Heart left ventricle (tissue), 13 donors: ENCODE results near the gene PPP1R1C.

ENCODE experiments used
- POLR2A ChIP-seq, 2 donors: fragments of 450-650 bp; IDR thresholded peaks; one replicate each; pipeline ENCODE4 v1.6.1; 2017; ENCODE audit warnings: antibody characterized with exemption in 2 of 2, mild to moderate bottlenecking in 2 of 2, moderate library complexity in 2 of 2
- TF ChIP-seq, protein P1 (sequence below), 12 donors: fragments of 200-600 bp; sonication (generic) in 4 of 12; IDR thresholded peaks; one replicate each; pipeline versions ENCODE4 v1.5.0 to v1.8.0; 2018 to 2022; ENCODE audit warnings: antibody characterized with exemption in 12 of 12, mild to moderate bottlenecking in 5 of 12
- donor health status: ischemic (EF 13 %, LVEDD 7.1; RV severe dilation, severe dysfunction).
- donor health status: DM: no; HTN: yes; CAD: no.
- donor health status: DM: no; HTN: no; CAD: no.
- donor health status: ischemic (EF 25% LVEDD 6.9; RV normal size, moderate dysfunction).
- donor health status: ischemic (EF 25% LVEDD 5.7; RV mildly dilated, moderate dysfunction).
- donor health status: ischemic (EF 35%, LVEDD 5.7; RV mildly dilated, moderate dysfunction).
- donor health status: nonischemic (EF 11% LVEDD 7.7; RV severe dilation, severe dysfunction).
- donor health status: DM: yes; HTN: yes; CAD: no.
- donor health status: PGD.
- donor health status: ischemic (EF 29% LVEDD 5.4; RV normal size, mild dysfunction).
- donor health status: nonischemic (EF 23%, LVEDD 6.1; RV moderate dilation, normal function).

DNA sequence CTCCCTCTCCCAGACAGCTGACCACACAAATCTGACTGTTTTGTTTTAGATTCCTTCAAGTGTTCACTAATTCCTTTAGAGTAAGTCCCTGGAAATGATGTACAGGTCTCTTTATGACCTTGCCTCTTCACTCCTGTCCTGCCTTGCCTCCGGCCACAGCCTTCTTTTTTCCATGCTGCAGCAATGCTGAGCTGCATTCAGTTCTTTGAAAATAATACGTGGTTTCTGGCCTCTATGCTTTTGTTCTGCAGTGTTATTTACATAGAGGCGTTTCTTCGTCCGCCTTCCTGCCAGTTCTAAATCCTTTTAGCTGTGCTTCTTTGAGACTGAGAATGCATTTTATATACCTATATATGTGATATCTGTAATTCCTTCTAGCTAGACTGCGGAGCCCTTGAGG lies 87.2 kb downstream of the PPP1R1C start:
- TF ChIP-seq POLR2A (IDR thresholded peaks at IDR 0.05): no peak
- TF ChIP-seq, protein P1, sequence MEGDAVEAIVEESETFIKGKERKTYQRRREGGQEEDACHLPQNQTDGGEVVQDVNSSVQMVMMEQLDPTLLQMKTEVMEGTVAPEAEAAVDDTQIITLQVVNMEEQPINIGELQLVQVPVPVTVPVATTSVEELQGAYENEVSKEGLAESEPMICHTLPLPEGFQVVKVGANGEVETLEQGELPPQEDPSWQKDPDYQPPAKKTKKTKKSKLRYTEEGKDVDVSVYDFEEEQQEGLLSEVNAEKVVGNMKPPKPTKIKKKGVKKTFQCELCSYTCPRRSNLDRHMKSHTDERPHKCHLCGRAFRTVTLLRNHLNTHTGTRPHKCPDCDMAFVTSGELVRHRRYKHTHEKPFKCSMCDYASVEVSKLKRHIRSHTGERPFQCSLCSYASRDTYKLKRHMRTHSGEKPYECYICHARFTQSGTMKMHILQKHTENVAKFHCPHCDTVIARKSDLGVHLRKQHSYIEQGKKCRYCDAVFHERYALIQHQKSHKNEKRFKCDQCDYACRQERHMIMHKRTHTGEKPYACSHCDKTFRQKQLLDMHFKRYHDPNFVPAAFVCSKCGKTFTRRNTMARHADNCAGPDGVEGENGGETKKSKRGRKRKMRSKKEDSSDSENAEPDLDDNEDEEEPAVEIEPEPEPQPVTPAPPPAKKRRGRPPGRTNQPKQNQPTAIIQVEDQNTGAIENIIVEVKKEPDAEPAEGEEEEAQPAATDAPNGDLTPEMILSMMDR (IDR thresholded peaks at IDR 0.05): no peak
